GM21381 (cell line): ENCODE data around the gene SF3B4.
"Not testable (repeated sequence)": the region's sequence is repeated elsewhere in the genome, so short reads cannot be mapped to it uniquely, and the experiment has no call there.

Experiments used
- ATAC-seq: cut with Tn5 transposase; IDR thresholded peaks from one replicate; pipeline ENCODE4 v1.9.1; 2021; ENCODE audit warnings: mild to moderate bottlenecking, moderate library complexity; ENCODE audit not compliant: unreplicated experiment

Gene SF3B4

GRCh38 chr1:149927563-149928400 is at the start of gene SF3B4:
Gene SF3B4 (minus strand): TSS chr1:149927803. CDS start chr1:149927759, 44 bp downstream.
- peak; percentile 93 for ATAC-seq

GRCh38 chr1:149977345-149977744 is 49.7 kb upstream of the SF3B4 start:
- ATAC-seq = no peak

GRCh38 chr1:149972547-149972946 is 44.9 kb upstream of the SF3B4 start:
- ATAC-seq = no peak

GRCh38 chr1:149967646-149968045 is 40.0 kb upstream of the SF3B4 start:
- ATAC-seq = no peak

GRCh38 chr1:149967041-149967440 is 39.4 kb upstream of the SF3B4 start:
- no peak for ATAC-seq

GRCh38 chr1:149966405-149966804 is 38.8 kb upstream of the SF3B4 start:
- no peak for ATAC-seq

GRCh38 chr1:149965440-149965839 is 37.8 kb upstream of the SF3B4 start:
- ATAC-seq = no peak

GRCh38 chr1:149963358-149963757 is 35.8 kb upstream of the SF3B4 start:
- ATAC-seq = no peak

- ATAC-seq = no peak
Observed at GRCh38 chr1:149962736-149963135, 35.1 kb upstream of the SF3B4 start.

GRCh38 chr1:149962039-149962647 is 34.5 kb upstream of the SF3B4 start:
- no peak for ATAC-seq

GRCh38 chr1:149957548-149957947 is 29.9 kb upstream of the SF3B4 start:
- not testable (repeated sequence) for ATAC-seq

GRCh38 chr1:149949911-149950310 is 22.3 kb upstream of the SF3B4 start:
- ATAC-seq = no peak

- no peak for ATAC-seq
Observed at GRCh38 chr1:149945206-149945605, 17.6 kb upstream of the SF3B4 start.

GRCh38 chr1:149942885-149943284 is 15.3 kb upstream of the SF3B4 start:
- ATAC-seq = no peak

GRCh38 chr1:149942207-149942606 is 14.6 kb upstream of the SF3B4 start:
- ATAC-seq = no peak

- no peak for ATAC-seq
Observed at GRCh38 chr1:149940427-149940826, 12.8 kb upstream of the SF3B4 start.

GRCh38 chr1:149938668-149939003 is 11.0 kb upstream of the SF3B4 start:
- not testable (repeated sequence) for ATAC-seq

- no peak for ATAC-seq
Observed at GRCh38 chr1:149937759-149938158, 10.2 kb upstream of the SF3B4 start.

GRCh38 chr1:149936992-149937705 is 9.5 kb upstream of the SF3B4 start:
- ATAC-seq = no peak

- ATAC-seq = no peak
Observed at GRCh38 chr1:149936170-149936991, 8.8 kb upstream of the SF3B4 start, which contains the start of gene MTMR11. Gene MTMR11 (minus strand): TSS chr1:149936879. CDS start chr1:149936647, 232 bp downstream.

GRCh38 chr1:149934356-149934755 is 6.8 kb upstream of the SF3B4 start:
- no peak for ATAC-seq
